BLaER1 treated with 17β-estradiol and CSF1 and Interleukin-3, amounts not matched to agents 10 nM and 100 nM (cell line): Measurements from ENCODE around the gene PSD2.

Experiments used
- H3K27ac ChIP-seq, 11 experiments: shearing (Covaris generic); formaldehyde crosslinking; 2 replicates each; pipeline ENCODE4 v1.8.1; 2022
- H3K27me3 ChIP-seq, 11 experiments: shearing (Covaris generic); formaldehyde crosslinking; 2 replicates each; pipeline ENCODE4 v1.8.1; 2022
- H3K36me3 ChIP-seq, 11 experiments: shearing (Covaris generic); formaldehyde crosslinking; 2 replicates each; pipeline ENCODE4 v1.8.1; 2022
- H3K4me1 ChIP-seq, 10 experiments: shearing (Covaris generic); formaldehyde crosslinking; 2 replicates each; pipeline ENCODE4 v1.8.1; 2022
- H3K4me2 ChIP-seq, 11 experiments: shearing (Covaris generic); formaldehyde crosslinking; 2 replicates each; pipeline ENCODE4 v1.8.1; 2022
- H3K4me3 ChIP-seq, 10 experiments: shearing (Covaris generic); formaldehyde crosslinking; 2 replicates each; pipeline ENCODE4 v1.8.1; 2022
- H3K9ac ChIP-seq, 11 experiments: shearing (Covaris generic); formaldehyde crosslinking; 2 replicates each; pipeline ENCODE4 v1.8.1; 2022
- H3K9me3 ChIP-seq, 11 experiments: shearing (Covaris generic); formaldehyde crosslinking; replicated peaks in 1 of 11; 2 replicates each; pipeline ENCODE4 v1.8.1; 2022
- H4K20me1 ChIP-seq, 11 experiments: shearing (Covaris generic); formaldehyde crosslinking; 2 replicates each; pipeline ENCODE4 v1.8.1; 2022
- Cebpa-rat ChIP-seq, 11 experiments: shearing (Covaris generic); IDR thresholded peaks; 2 replicates each; pipeline ENCODE4 v1.8.1; 2022

Gene PSD2

DNA sequence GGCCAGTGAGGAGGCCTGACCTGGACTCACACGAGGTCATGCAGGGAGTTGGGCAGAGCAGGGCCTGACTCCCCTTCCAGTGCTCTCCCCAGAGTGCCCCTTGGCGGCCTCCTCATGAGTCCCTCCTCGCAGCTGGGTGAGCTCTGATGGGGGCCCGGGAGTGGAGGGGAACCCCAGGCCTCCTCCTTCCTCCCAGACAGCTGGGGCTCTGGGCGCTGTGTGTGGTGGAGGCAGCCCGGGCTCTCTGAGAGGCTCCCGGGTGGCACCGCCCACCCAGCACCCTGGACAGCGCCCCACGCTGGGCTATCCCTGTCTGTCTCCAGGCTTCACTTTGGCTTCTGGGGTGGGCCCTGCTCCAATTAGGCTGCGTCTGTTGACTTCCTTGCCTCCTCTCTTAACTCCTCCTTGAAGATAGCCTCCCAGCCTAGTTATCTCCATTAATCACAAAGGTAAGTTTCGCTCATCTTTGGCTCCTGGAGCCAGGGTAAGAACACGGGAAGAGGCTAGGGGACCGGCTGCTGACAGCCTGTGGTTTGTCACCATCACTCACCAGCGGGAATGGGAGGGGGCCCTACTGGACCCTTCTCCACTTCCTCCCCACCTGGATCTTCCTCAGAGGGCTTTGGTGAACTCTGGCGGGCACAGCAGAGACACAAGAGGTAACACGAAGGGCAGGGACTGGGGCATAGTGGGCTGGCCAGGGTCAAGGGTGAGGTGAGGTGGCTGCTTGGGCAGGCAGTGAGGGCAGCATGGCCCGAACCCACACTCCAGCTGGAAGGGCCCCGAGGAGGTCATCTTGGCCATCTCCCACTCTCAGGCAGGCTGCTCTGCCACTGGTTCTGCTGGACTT lies 13.1 kb downstream of the PSD2 start:
- Histone ChIP-seq H3K9me3 (no peaks in the 10 kb centered on the region), H3K27ac (no peak overlapping the region), H3K27me3 (no peaks in the 10 kb centered on the region), H4K20me1 (peaks cover 0 to 49% (median 0%) of the 10 kb centered on the region in 11 experiments; a peak in 8 of 22 replicates), H3K4me3 (no peak overlapping the region), H3K4me1 (no peaks in the 10 kb centered on the region), H3K9ac (no peak overlapping the region), H3K36me3 (no peaks in the 10 kb centered on the region), H3K4me2 (no peak overlapping the region)
- TF ChIP-seq Cebpa-rat (IDR thresholded peaks at IDR 0.05): no peak

GRCh38 chr5:139809331-139809810 lies 13.8 kb downstream of the PSD2 start:
- Histone ChIP-seq H3K36me3 (no peaks in the 10 kb centered on the region), H3K4me3 (no peak overlapping the region), H3K27me3 (no peaks in the 10 kb centered on the region), H3K4me2 (no peak overlapping the region), H4K20me1 (peaks cover 0 to 49% (median 0%) of the 10 kb centered on the region in 11 experiments; a peak in 8 of 22 replicates), H3K9ac (no peak overlapping the region), H3K9me3 (no peaks in the 10 kb centered on the region), H3K27ac (no peak overlapping the region), H3K4me1 (no peaks in the 10 kb centered on the region)
- TF ChIP-seq Cebpa-rat (IDR thresholded peaks at IDR 0.05): no peak

DNA sequence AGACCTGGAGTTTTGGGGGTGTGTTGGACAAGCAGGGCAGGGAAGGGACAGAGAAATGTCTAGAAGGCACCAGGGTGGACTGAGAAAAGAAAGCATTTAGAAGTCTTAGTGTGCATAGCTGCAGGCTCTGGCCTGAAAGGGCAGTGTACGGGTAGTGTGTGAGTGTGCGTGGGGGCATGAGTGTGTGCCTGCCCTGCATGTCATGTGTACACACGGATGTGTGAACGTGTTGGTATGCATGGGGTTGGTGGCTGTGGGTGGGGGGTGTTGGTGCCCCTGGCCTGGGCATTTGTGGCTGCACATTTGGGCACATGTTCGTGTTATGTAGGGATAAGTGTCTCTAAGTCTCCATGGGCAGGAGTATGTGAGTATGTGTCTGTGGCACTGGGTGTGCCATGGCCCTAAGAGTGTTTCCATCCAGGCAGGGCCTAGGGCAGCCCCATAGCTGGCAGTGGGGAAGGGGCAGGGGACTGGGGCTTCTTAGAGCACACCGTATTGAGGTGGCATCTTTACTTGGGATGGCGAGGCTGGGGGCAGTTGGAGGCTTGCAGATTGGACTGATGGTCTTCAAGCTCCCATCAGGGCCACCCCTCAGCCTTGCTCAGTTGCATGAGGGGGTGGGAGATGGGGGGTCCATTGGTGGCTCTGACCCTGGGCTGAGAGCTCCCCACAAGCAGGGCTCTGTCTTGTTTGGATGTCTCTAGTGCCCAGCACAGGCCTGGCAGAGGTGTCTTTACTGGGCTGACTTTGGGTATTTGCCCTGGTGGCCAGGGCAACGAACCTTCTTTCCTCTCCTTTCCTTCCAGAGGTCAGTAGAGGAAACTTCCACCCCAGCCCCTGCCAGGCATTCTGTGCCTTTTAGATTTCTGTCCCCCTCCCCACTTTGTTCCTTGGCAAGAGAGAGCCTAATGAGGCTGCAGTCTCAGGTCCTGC lies 15.0 kb downstream of the PSD2 start:
- no peak for TF ChIP-seq Cebpa-rat (IDR thresholded peaks at IDR 0.05)
- Histone ChIP-seq H3K9me3 (no peaks in the 10 kb centered on the region), H4K20me1 (peaks cover 0 to 42% (median 0%) of the 10 kb centered on the region in 11 experiments; a peak in 8 of 22 replicates)

GRCh38 chr5:139811274-139811607 lies 15.6 kb downstream of the PSD2 start:
- H3K27me3 ChIP-seq: no peaks in the 10 kb centered on the region
- no peaks in the 10 kb centered on the region for H3K9me3 ChIP-seq
- H4K20me1 ChIP-seq: peaks cover 0 to 35% (median 0%) of the 10 kb centered on the region in 11 experiments; a peak in 7 of 22 replicates

More for the DNA sequence above, 15.0 kb downstream of the PSD2 start:
- H3K9ac ChIP-seq: no peak overlapping the region
- H3K27ac ChIP-seq: no peak overlapping the region
- no peak overlapping the region for H3K4me2 ChIP-seq
- no peaks in the 10 kb centered on the region for H3K36me3 ChIP-seq
- H3K4me1 ChIP-seq: no peaks in the 10 kb centered on the region
- no peak overlapping the region for H3K4me3 ChIP-seq
- H3K27me3 ChIP-seq: no peaks in the 10 kb centered on the region

GRCh38 chr5:139812323-139812722 lies 16.7 kb downstream of the PSD2 start:
- TF ChIP-seq Cebpa-rat (IDR thresholded peaks at IDR 0.05): no peak
- H3K9me3 ChIP-seq: peaks cover 0 to under 1% (median 0%) of the 10 kb centered on the region in 11 experiments; a peak in 1 of 22 replicates
- no peak overlapping the region for H3K27ac ChIP-seq
- H3K9ac ChIP-seq: no peak overlapping the region
- no peaks in the 10 kb centered on the region for H3K36me3 ChIP-seq
- H3K4me2 ChIP-seq: no peak overlapping the region
- no peaks in the 10 kb centered on the region for H3K27me3 ChIP-seq
- H3K4me3 ChIP-seq: no peak overlapping the region
- H4K20me1 ChIP-seq: peaks cover 0 to 27% (median 0%) of the 10 kb centered on the region in 11 experiments; a peak in 7 of 22 replicates
- H3K4me1 ChIP-seq: no peaks in the 10 kb centered on the region

More at GRCh38 chr5:139811274-139811607, 15.6 kb downstream of the PSD2 start:
- no peak overlapping the region for H3K4me2 ChIP-seq
- H3K4me1 ChIP-seq: no peaks in the 10 kb centered on the region
- H3K36me3 ChIP-seq: no peaks in the 10 kb centered on the region
- no peak overlapping the region for H3K4me3 ChIP-seq
- TF ChIP-seq Cebpa-rat (IDR thresholded peaks at IDR 0.05): no peak
- H3K27ac ChIP-seq: no peak overlapping the region
- H3K9ac ChIP-seq: no peak overlapping the region

GRCh38 chr5:139812836-139813805 lies 17.5 kb downstream of the PSD2 start:
- no peaks in the 10 kb centered on the region for H3K27me3 ChIP-seq
- no peak for TF ChIP-seq Cebpa-rat (IDR thresholded peaks at IDR 0.05)
- no peaks in the 10 kb centered on the region for H3K4me1 ChIP-seq
- no peak overlapping the region for H3K27ac ChIP-seq
- no peak overlapping the region for H3K9ac ChIP-seq
- no peak overlapping the region for H3K4me2 ChIP-seq
- no peaks in the 10 kb centered on the region for H3K36me3 ChIP-seq
- H4K20me1 ChIP-seq: peaks cover 0 to 27% (median 0%) of the 10 kb centered on the region in 11 experiments; a peak in 7 of 22 replicates
- no peak overlapping the region for H3K4me3 ChIP-seq
- H3K9me3 ChIP-seq: peaks cover 2 to 8% (median 4%) of the 10 kb centered on the region in 11 experiments; a peak in 20 of 22 replicates

GRCh38 chr5:139814191-139814601 lies 18.6 kb downstream of the PSD2 start:
- H3K27me3 ChIP-seq: no peaks in the 10 kb centered on the region
- no peak overlapping the region for H3K27ac ChIP-seq
- H4K20me1 ChIP-seq: peaks cover 0 to 17% (median 0%) of the 10 kb centered on the region in 11 experiments; a peak in 3 of 22 replicates
- H3K4me2 ChIP-seq: no peak overlapping the region
- H3K4me1 ChIP-seq: no peaks in the 10 kb centered on the region
- TF ChIP-seq Cebpa-rat (IDR thresholded peaks at IDR 0.05): no peak
- H3K4me3 ChIP-seq: no peak overlapping the region
- H3K9ac ChIP-seq: no peak overlapping the region
- H3K36me3 ChIP-seq: no peaks in the 10 kb centered on the region
- peaks cover 13 to 19% (median 15%) of the 10 kb centered on the region in 11 experiments for H3K9me3 ChIP-seq

DNA sequence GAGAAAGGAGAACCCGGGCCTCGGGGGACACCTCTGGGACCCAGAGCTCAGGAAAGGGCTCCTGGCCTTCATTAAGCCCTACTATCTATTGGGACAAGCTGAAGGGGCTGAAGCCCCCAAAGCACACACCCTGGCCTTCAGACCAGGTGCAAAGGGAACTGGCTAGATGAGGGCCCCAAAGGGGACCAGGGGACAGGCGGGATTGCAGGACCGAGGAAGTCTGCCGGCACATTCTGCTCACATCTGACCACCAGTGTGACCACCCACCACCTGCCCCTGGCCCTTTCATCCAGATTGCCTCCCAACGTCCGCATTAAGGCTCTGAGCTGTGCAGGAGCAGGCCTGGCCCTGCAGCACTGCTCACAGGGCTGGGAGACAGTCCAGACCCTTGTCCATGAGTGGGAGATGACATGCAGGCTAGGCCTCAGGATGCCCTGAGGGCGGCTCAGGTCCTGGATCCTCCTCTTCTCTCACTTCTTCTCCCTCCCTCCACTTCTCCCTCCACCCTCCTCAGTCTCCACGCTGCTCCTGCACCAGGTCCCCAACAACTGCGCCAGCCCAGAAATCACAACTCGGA lies 19.2 kb downstream of the PSD2 start:
- Histone ChIP-seq H3K27ac (no peak overlapping the region), H3K4me1 (no peaks in the 10 kb centered on the region), H4K20me1 (peaks cover 0 to 11% (median 0%) of the 10 kb centered on the region in 11 experiments; a peak in 2 of 22 replicates), H3K36me3 (no peaks in the 10 kb centered on the region), H3K9me3 (peaks cover 16 to 25% (median 21%) of the 10 kb centered on the region in 11 experiments), H3K9ac (no peak overlapping the region), H3K4me3 (no peak overlapping the region), H3K27me3 (no peaks in the 10 kb centered on the region), H3K4me2 (no peak overlapping the region)
- TF ChIP-seq Cebpa-rat (IDR thresholded peaks at IDR 0.05): no peak
